AML-193 (cell line): ENCODE measurements around the gene GOLM1.

Experiments
- DNase-seq, 2 experiments: peaks; one replicate each; lab custom pipeline; 2025; lab: John Stamatoyannopoulos, UW

Gene GOLM1

GRCh38 chr9:85981369-85981768, 118.0 kb downstream of the GOLM1 start:
- DNase-seq = no peak

- DNase-seq = no peak
Observed at GRCh38 chr9:85978496-85978895, 120.9 kb downstream of the GOLM1 start.
